ENCODE measurements around the gene TM9SF2.
A peak's percentile ranks its signal among the peaks of the same experiment; 100 is the strongest.

The TM9SF2 gene

GRCh38 chr13:99501184-99501847, at the start of gene TM9SF2 (continued):
- TF ChIP-seq ZFP37 (tag by site-specific recombination; IDR thresholded peaks at IDR 0.05): no peak
- no peak; the same call in 1 of the 2 replicates for TF ChIP-seq KLF8 (tag by site-specific recombination; IDR thresholded peaks at IDR 0.05)
- peak; percentile 96 for TF ChIP-seq PATZ1 (tag by site-specific recombination; IDR thresholded peaks at IDR 0.05)
- TF ChIP-seq SCRT1 (tag by site-specific recombination; IDR thresholded peaks at IDR 0.05; ENCODE audit: borderline replicate concordance): no peak
- TF ChIP-seq ZNF645 (tag by site-specific recombination; IDR thresholded peaks at IDR 0.05): no peak
- TF ChIP-seq ZNF624 (tag by site-specific recombination; IDR thresholded peaks at IDR 0.05): no peak
- TF ChIP-seq ZNF621 (tag by site-specific recombination; IDR thresholded peaks at IDR 0.05): no peak
- TF ChIP-seq PRDM6 (tag by site-specific recombination; IDR thresholded peaks at IDR 0.05): no peak
- TF ChIP-seq ZNF658 (tag by site-specific recombination; IDR thresholded peaks at IDR 0.05): no peak
- TF ChIP-seq ZNF626 (tag by site-specific recombination; IDR thresholded peaks at IDR 0.05): no peak
- no peak for TF ChIP-seq ZNF138 (tag by site-specific recombination; IDR thresholded peaks at IDR 0.05; ENCODE audit: borderline replicate concordance)
- TF ChIP-seq ZNF585B (tag by site-specific recombination; IDR thresholded peaks at IDR 0.05): no peak
- no peak for TF ChIP-seq ZNF571 (tag by site-specific recombination; IDR thresholded peaks at IDR 0.05)
- no peak for TF ChIP-seq MZF1 (tag by site-specific recombination; IDR thresholded peaks at IDR 0.05; ENCODE audit: borderline replicate concordance)
- peak; percentile 16; the same call in 1 of the 2 replicates for TF ChIP-seq MYNN (tag by site-specific recombination; IDR thresholded peaks at IDR 0.05; ENCODE audit: borderline replicate concordance)
- TF ChIP-seq PRDM1 (tag by site-specific recombination; IDR thresholded peaks at IDR 0.05): no peak
- TF ChIP-seq ZNF561 (tag by site-specific recombination; IDR thresholded peaks at IDR 0.05; ENCODE audit: borderline replicate concordance): peak; percentile 58; the same call in 1 of the 2 replicates
- TF ChIP-seq ZIC2 (tag by site-specific recombination; IDR thresholded peaks at IDR 0.05): no peak; the same call in 1 of the 2 replicates
- 0 out of 2 replicates have a peak, but pooled peaks have one; percentile 27 for TF ChIP-seq ZNF184 (tag by site-specific recombination; IDR thresholded peaks at IDR 0.05)
- TF ChIP-seq ZNF830 (tag by site-specific recombination; IDR thresholded peaks at IDR 0.05; ENCODE audit: low read depth): no peak
- TF ChIP-seq ZNF354C (tag by site-specific recombination; IDR thresholded peaks at IDR 0.05; ENCODE audit: borderline replicate concordance, low read depth): no peak
- TF ChIP-seq ZBTB21 (tag by site-specific recombination; IDR thresholded peaks at IDR 0.05): no peak
- no peak for TF ChIP-seq ZNF777 (tag by site-specific recombination; IDR thresholded peaks at IDR 0.05; ENCODE audit: borderline replicate concordance)
- TF ChIP-seq HOXC10 (CRISPR knock-in tag; IDR thresholded peaks at IDR 0.05): no peak
- no peak for TF ChIP-seq ZNF670 (tag by site-specific recombination; IDR thresholded peaks at IDR 0.05; ENCODE audit: low read depth)
- TF ChIP-seq ZNF610 (tag by site-specific recombination; IDR thresholded peaks at IDR 0.05; ENCODE audit: borderline replicate concordance): peak; percentile 87; the same call in 1 of the 2 replicates
- peak; percentile 88 for TF ChIP-seq ZNF660 (tag by site-specific recombination; IDR thresholded peaks at IDR 0.05)
- TF ChIP-seq ZEB2 (tag by site-specific recombination; IDR thresholded peaks at IDR 0.05): peak; percentile 80
- TF ChIP-seq ZNF629 (tag by site-specific recombination; IDR thresholded peaks at IDR 0.05): peak; percentile 71
- no peak for TF ChIP-seq GLI4 (tag by site-specific recombination; IDR thresholded peaks at IDR 0.05)
- TF ChIP-seq TRIM28 (IDR thresholded peaks at IDR 0.05; ENCODE audit: borderline replicate concordance, low read length): no peak
- TF ChIP-seq ZBTB44 (tag by site-specific recombination; IDR thresholded peaks at IDR 0.05): no peak
- TF ChIP-seq ZNF132 (tag by site-specific recombination; IDR thresholded peaks at IDR 0.05; ENCODE audit: borderline replicate concordance): no peak
- TF ChIP-seq ZNF324 (tag by site-specific recombination; IDR thresholded peaks at IDR 0.05): no peak; the same call in none of the 2 replicates
- TF ChIP-seq ZNF792 (tag by site-specific recombination; IDR thresholded peaks at IDR 0.05): no peak
- no peak for TF ChIP-seq ZNF548 (tag by site-specific recombination; IDR thresholded peaks at IDR 0.05)
